GM06990 (cell line): ENCODE data around the gene LRRC46.

Experiments
- DNase-seq: peaks from one replicate; pipeline ENCODE4 v3.0.0-alpha.2; 2011; ENCODE audit not compliant: insufficient read length; ENCODE audit errors: extremely low read depth
- H3K27me3 ChIP-seq: replicated peaks from 2 replicates; pipeline ENCODE4 v1.6.0; 2011; ENCODE audit warnings: low read length; ENCODE audit not compliant: control insufficient read depth, insufficient read depth
- H3K36me3 ChIP-seq: 2 replicates; pipeline ENCODE4 v1.5.1; 2011; ENCODE audit warnings: low read length; ENCODE audit not compliant: control insufficient read depth, insufficient read depth
- H3K4me3 ChIP-seq: replicated peaks from 2 replicates; pipeline ENCODE4 v1.5.1; 2011; ENCODE audit warnings: low read depth, mild to moderate bottlenecking, control low read depth, low read length
- CTCF ChIP-seq: IDR thresholded peaks from 2 replicates; pipeline ENCODE4 v1.5.1; 2011; ENCODE audit warnings: low read length, control low read depth, mild to moderate bottlenecking, inconsistent platforms; ENCODE audit not compliant: insufficient read depth, poor library complexity, severe bottlenecking

LRRC46 gene

GRCh38 chr17:47853616-47854015 lies 22.1 kb downstream of the LRRC46 start:
- no peak overlapping the region for H3K4me3 ChIP-seq
- no peaks in the 10 kb centered on the region for H3K36me3 ChIP-seq
- no peak for TF ChIP-seq CTCF
- no peak for DNase-seq
- peaks cover 6% of the 10 kb centered on the region for H3K27me3 ChIP-seq

GRCh38 chr17:47855737-47856136 lies 24.3 kb downstream of the LRRC46 start:
- Histone ChIP-seq H3K27me3 (peaks cover 6% of the 10 kb centered on the region), H3K4me3 (no peak overlapping the region), H3K36me3 (no peaks in the 10 kb centered on the region)
- no peak for TF ChIP-seq CTCF
- no peak for DNase-seq

- TF ChIP-seq CTCF = no peak
- Histone ChIP-seq H3K36me3 (no peaks in the 10 kb centered on the region), H3K27me3 (peaks cover 4% of the 10 kb centered on the region), H3K4me3 (no peak overlapping the region)
- DNase-seq = no peak
Observed at GRCh38 chr17:47856830-47857229, 25.4 kb downstream of the LRRC46 start.

- H3K36me3 ChIP-seq = no peaks in the 10 kb centered on the region
- peaks cover 4% of the 10 kb centered on the region for H3K27me3 ChIP-seq
- no peak overlapping the region for H3K4me3 ChIP-seq
- TF ChIP-seq CTCF = no peak
- no peak for DNase-seq
Observed at GRCh38 chr17:47857551-47858455, 26.3 kb downstream of the LRRC46 start.

- DNase-seq = no peak
- Histone ChIP-seq H3K4me3 (no peak overlapping the region), H3K27me3 (no peaks in the 10 kb centered on the region), H3K36me3 (no peaks in the 10 kb centered on the region)
- TF ChIP-seq CTCF = no peak
Observed at GRCh38 chr17:47860386-47860785, 28.9 kb downstream of the LRRC46 start.
